HUDEP-2 (cell line): Measurements from ENCODE around the gene MSX1.

Experiments
- DNase-seq, 76 experiments: peaks; one replicate each; lab custom pipeline; 2025; ENCODE audit not compliant: unreplicated experiment in 76 of 76; lab: John Stamatoyannopoulos, UW

The MSX1 gene

DNA sequence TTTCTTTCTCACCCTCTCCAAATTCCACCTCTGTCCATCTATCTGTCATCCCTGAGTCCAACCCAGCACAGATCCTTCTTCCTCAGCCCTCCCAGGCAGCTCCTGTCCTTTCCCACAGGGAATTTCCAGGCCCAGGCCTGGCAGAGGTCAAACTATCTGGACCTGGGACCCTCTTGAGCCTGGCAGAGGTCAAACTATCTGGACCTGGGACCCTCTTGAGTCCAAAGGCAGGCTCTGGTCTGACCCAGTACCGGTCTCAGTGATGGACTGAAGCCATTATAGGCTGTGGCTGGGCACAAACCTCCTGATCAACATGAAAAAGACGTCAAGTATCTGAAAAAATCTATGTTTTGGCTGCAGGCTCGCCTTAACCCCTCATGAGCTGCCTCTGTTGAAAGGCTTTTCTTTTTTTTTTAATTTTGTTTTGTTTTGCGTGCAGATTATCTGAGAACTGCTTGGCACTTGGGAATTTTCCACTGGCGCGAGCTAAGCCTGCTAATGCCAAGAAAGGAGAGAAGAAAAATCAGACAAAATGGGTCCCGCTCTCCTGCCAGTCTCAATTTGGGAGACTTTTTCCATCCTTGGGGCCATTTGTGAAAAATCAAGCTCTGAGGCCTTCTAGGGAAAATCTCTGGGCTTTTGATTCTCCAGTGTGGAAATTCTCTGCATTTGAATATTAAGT, 31.2 kb downstream of the MSX1 start:
- DNase-seq: no peak

DNA sequence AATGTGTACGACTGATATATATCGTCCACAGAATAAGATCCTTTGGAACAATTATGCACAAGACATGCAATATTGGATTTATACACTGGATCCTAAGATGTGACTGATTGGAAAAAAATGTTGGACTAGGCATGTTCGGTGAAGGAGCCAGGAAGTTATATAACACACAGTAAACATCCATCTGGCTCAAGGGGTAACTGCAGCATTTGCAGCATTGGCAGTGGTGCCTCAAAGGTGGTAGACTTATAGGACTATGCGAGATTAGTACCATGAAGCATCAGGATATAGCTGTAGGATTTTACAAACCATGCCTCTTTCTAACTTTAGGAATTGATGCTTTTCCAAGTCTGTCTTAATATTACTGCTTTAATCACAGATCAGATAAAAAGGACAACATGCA, 34.3 kb downstream of the MSX1 start:
- DNase-seq: no peak

DNA sequence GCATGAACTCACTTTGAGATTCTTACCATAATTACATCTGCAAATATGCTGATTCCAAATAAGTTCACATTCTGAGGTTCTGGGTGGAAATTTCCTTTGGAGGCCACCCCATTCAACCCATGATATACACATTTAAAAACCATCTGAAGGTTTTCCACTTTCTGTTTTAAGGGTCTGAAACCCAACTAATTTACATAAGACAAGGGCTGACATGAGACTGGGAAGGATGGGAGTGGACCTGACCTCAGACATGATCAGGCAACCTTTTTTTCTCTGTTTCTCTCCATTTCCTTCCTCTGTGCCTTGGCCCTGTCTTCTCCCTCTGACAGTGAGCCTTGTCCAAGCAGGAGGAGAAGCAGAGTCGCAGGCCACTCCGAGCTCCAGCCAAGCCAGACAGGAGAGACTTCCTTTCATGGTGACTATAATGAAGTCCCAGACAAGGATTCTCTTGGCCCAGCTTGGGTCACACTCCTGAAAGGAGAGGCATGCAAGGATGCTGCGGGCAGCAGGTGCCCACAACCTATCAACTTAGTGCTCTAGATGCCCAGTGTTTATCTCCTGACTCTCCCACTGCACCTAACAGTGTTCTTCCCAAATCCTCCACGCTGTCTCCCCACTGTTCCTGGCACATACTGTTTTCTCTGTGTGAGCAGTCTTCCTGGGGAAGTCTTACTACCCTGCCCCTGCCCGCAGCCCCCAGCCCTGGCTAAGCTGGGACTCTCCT, 39.9 kb downstream of the MSX1 start:
- no peak for DNase-seq

- no peak for DNase-seq
Measured at GRCh38 chr4:4901877-4902276, 42.4 kb downstream of the MSX1 start.

DNA sequence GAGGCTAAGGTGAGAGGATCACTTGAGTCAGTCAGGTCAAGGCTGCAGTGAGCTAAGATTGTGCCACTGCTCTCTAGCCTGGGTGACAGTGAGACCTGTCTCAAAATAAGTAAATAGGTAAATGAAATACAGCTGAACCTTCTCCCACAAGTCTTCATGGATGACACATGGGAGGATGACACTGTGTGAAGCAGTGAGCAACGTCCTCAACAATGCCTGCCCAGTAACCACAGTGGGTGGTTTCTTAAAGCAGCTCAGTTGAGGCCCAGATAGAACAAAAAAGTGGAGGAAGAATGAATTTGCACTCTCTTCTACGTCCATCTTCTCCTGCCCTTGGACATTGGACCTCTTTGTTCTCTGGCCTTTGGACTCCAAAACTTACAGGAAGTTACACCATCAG, 52.7 kb downstream of the MSX1 start:
- DNase-seq: no peak

- DNase-seq: no peak
Measured at GRCh38 chr4:4913147-4913561, 53.7 kb downstream of the MSX1 start.
